HEK293 (cell line): ENCODE measurements around the gene ZNF219.

ENCODE experiments used
- CTCF ChIA-PET: fragments of 350-600 bp; formaldehyde crosslinking; extraction: SDS; loops from one replicate; lab custom pipeline; 2021; ENCODE audit warnings: antibody characterized with exemption; lab: Yijun Ruan, JAX
- POLR2A ChIA-PET: fragments of 300-600 bp; formaldehyde crosslinking; extraction: SDS; loops from one replicate; lab custom pipeline; 2020; ENCODE audit warnings: antibody characterized with exemption, inconsistent platforms; lab: Yijun Ruan, JAX
- H3K27ac ChIP-seq: fragments of 200-500 bp; sonication (Bioruptor generic); 2 replicates; pipeline ENCODE4 v1.5.1; 2014; ENCODE audit warnings: low read depth, low read length, control low read depth, inconsistent platforms; ENCODE audit errors: extremely low read depth
- H3K36me3 ChIP-seq, 2 experiments: fragments of 200-500 bp in 1 of 2; sonication (Bioruptor generic) in 1 of 2; 1 replicate in 1 of 2; 2 replicates in 1 of 2; pipeline ENCODE4 v1.5.1; 2014 to 2017; ENCODE audit warnings: inconsistent platforms in 2 of 2, low read length in 2 of 2; ENCODE audit not compliant: control insufficient read depth in 2 of 2, insufficient read depth in 1 of 2
- H3K4me1 ChIP-seq: fragments of 200-500 bp; sonication (Bioruptor generic); 2 replicates; pipeline ENCODE4 v1.5.1; 2014; ENCODE audit warnings: mild to moderate bottlenecking, low read length, inconsistent platforms; ENCODE audit not compliant: control insufficient read depth, insufficient read depth
- H3K4me3 ChIP-seq: 2 replicates; pipeline ENCODE4 v1.5.1; 2011; ENCODE audit warnings: low read depth, mild to moderate bottlenecking, control low read depth, low read length, moderate library complexity
- H3K9me3 ChIP-seq: fragments of 200-500 bp; sonication (Bioruptor generic); 2 replicates; pipeline ENCODE4 v1.5.1; 2014; ENCODE audit warnings: low read depth, low read length, inconsistent platforms; ENCODE audit not compliant: control insufficient read depth, insufficient read depth
- GLI4 ChIP-seq: fragments of 450-650 bp; formaldehyde crosslinking; IDR thresholded peaks from 2 replicates; pipeline ENCODE4 v1.5.1; 2016; ENCODE audit warnings: missing biosample characterization, missing genetic modification characterization
- MEIS1 ChIP-seq: sonication (generic); formaldehyde crosslinking; IDR thresholded peaks from 2 replicates; pipeline ENCODE4 v1.8.1; 2022; ENCODE audit warnings: missing genetic modification reagents, mild to moderate bottlenecking, borderline replicate concordance
- PRDM6 ChIP-seq: fragments of 450-650 bp; formaldehyde crosslinking; IDR thresholded peaks from 2 replicates; pipeline ENCODE4 v1.5.1; 2017; ENCODE audit warnings: missing biosample characterization, missing genetic modification characterization
- SP3 ChIP-seq: fragments of 450-650 bp; formaldehyde crosslinking; IDR thresholded peaks from 2 replicates; pipeline ENCODE4 v1.5.1; 2016; ENCODE audit warnings: missing biosample characterization, missing genetic modification characterization
- ZBTB17 ChIP-seq: fragments of 450-650 bp; formaldehyde crosslinking; IDR thresholded peaks from 2 replicates; pipeline ENCODE4 v1.5.1; 2016; ENCODE audit warnings: missing biosample characterization, missing genetic modification characterization
- ZBTB21 ChIP-seq: fragments of 450-650 bp; formaldehyde crosslinking; IDR thresholded peaks from 2 replicates; pipeline ENCODE4 v1.5.1; 2017; ENCODE audit warnings: missing biosample characterization, missing genetic modification characterization
- ZEB2 ChIP-seq: fragments of 450-650 bp; formaldehyde crosslinking; IDR thresholded peaks from 2 replicates; pipeline ENCODE4 v1.5.1; 2016; ENCODE audit warnings: missing biosample characterization, missing genetic modification characterization
- ZFP37 ChIP-seq: fragments of 450-650 bp; formaldehyde crosslinking; IDR thresholded peaks from 2 replicates; pipeline ENCODE4 v1.5.1; 2016; ENCODE audit warnings: missing biosample characterization, missing genetic modification characterization
- ZNF18 ChIP-seq: fragments of 450-650 bp; formaldehyde crosslinking; IDR thresholded peaks from 2 replicates; pipeline ENCODE4 v1.5.1; 2016; ENCODE audit warnings: missing biosample characterization, missing genetic modification characterization
- ZNF274 ChIP-seq, 2 experiments: fragments of 200-500 bp in 1 of 2; fragments of 450-650 bp in 1 of 2; sonication (Bioruptor generic) in 1 of 2; formaldehyde crosslinking in 1 of 2; IDR thresholded peaks; 2 replicates each; pipeline versions ENCODE4 v1.5.1 to v1.6.1; 2014 to 2016; ENCODE audit warnings: borderline replicate concordance in 1 of 2, inconsistent platforms in 1 of 2, low read length in 1 of 2, missing biosample characterization in 1 of 2, missing genetic modification characterization in 1 of 2
- ZNF280C ChIP-seq: fragments of 450-650 bp; formaldehyde crosslinking; IDR thresholded peaks from 2 replicates; pipeline ENCODE4 v1.5.1; 2016; ENCODE audit warnings: missing biosample characterization, missing genetic modification characterization
- ZNF37A ChIP-seq: fragments of 450-650 bp; IDR thresholded peaks from 2 replicates; pipeline ENCODE4 v1.5.1; 2018; ENCODE audit warnings: missing biosample characterization, missing genetic modification characterization
- ZNF488 ChIP-seq: fragments of 450-650 bp; formaldehyde crosslinking; IDR thresholded peaks from 2 replicates; pipeline ENCODE4 v1.5.1; 2016; ENCODE audit warnings: missing biosample characterization, missing genetic modification characterization
- ZNF571 ChIP-seq: fragments of 450-650 bp; formaldehyde crosslinking; IDR thresholded peaks from 2 replicates; pipeline ENCODE4 v1.5.0; 2017; ENCODE audit warnings: missing biosample characterization, missing genetic modification characterization
- ZNF585B ChIP-seq: fragments of 450-650 bp; formaldehyde crosslinking; IDR thresholded peaks from 2 replicates; pipeline ENCODE4 v1.5.1; 2016; ENCODE audit warnings: missing biosample characterization, missing genetic modification characterization
- ZNF624 ChIP-seq: fragments of 450-650 bp; formaldehyde crosslinking; IDR thresholded peaks from 2 replicates; pipeline ENCODE4 v1.5.1; 2017; ENCODE audit warnings: missing biosample characterization, missing genetic modification characterization
- ZNF654 ChIP-seq: fragments of 450-650 bp; formaldehyde crosslinking; IDR thresholded peaks from 2 replicates; pipeline ENCODE4 v1.5.1; 2016; ENCODE audit warnings: low read depth, missing biosample characterization, missing genetic modification characterization
- ZNF777 ChIP-seq: fragments of 450-650 bp; formaldehyde crosslinking; IDR thresholded peaks from 2 replicates; pipeline ENCODE4 v1.5.1; 2017; ENCODE audit warnings: missing biosample characterization, missing genetic modification characterization, borderline replicate concordance
- ZNF785 ChIP-seq: fragments of 450-650 bp; formaldehyde crosslinking; IDR thresholded peaks from 2 replicates; pipeline ENCODE4 v1.5.1; 2016; ENCODE audit warnings: missing biosample characterization, missing genetic modification characterization
- ZSCAN30 ChIP-seq: fragments of 450-650 bp; IDR thresholded peaks from 2 replicates; pipeline ENCODE4 v1.5.1; 2018; ENCODE audit warnings: missing biosample characterization, mild to moderate bottlenecking, missing genetic modification characterization, moderate library complexity
- ZXDB ChIP-seq: fragments of 450-650 bp; formaldehyde crosslinking; IDR thresholded peaks from 2 replicates; pipeline ENCODE4 v1.5.1; 2016; ENCODE audit warnings: missing biosample characterization, missing genetic modification characterization
- TF ChIP-seq, protein P1 (sequence below): fragments of 450-650 bp; formaldehyde crosslinking; IDR thresholded peaks from 2 replicates; pipeline ENCODE4; 2016; ENCODE audit warnings: missing biosample characterization, missing genetic modification characterization
- TF ChIP-seq, protein P2 (sequence below): fragments of 450-650 bp; formaldehyde crosslinking; IDR thresholded peaks from 2 replicates; pipeline ENCODE4 v1.5.1; 2016; ENCODE audit warnings: missing biosample characterization, missing genetic modification characterization

ZNF219 gene

DNA sequence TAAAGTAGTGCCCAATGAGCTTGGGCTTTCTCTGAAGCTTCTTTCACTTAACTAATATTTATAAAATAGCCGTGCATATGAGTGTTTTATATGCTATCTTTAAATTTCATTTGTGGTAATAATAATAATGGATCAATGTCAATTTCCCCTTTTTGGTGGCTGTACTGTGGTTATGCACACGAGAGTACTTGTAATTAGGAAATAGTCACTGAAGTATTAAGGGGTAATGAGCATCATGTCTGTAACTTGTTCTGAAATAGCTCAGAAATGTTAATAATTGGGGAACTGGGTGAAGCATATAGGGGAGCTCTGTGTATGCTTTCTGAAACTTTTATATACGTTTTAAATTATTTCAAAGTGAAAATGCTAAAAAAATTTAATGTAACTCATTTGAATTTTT, 47.9 kb downstream of the ZNF219 start:
- no peak overlapping the region for H3K4me3 ChIP-seq
- ChIA-PET POLR2A (no interaction called here), CTCF (interaction anchor here (0.5 to 2.0 kb wide), 7 partner anchors 10 to 243 kb away, joined by 3 to 6 read pairs (median 4); no protein-coding TSS in a partner anchor)
- H3K36me3 ChIP-seq = no peaks in the 10 kb centered on the region
- H3K4me1 ChIP-seq = no peaks in the 10 kb centered on the region
- H3K27ac ChIP-seq = no peak overlapping the region
- no peaks in the 10 kb centered on the region for H3K9me3 ChIP-seq
- TF ChIP-seq MEIS1 (CRISPR knock-in tag) (no peak), PRDM6 (tag by site-specific recombination) (no peak), ZNF571 (tag by site-specific recombination) (no peak), ZEB2 (tag by site-specific recombination) (no peak), ZNF777 (tag by site-specific recombination) (no peak)
- TF ChIP-seq, protein P1, sequence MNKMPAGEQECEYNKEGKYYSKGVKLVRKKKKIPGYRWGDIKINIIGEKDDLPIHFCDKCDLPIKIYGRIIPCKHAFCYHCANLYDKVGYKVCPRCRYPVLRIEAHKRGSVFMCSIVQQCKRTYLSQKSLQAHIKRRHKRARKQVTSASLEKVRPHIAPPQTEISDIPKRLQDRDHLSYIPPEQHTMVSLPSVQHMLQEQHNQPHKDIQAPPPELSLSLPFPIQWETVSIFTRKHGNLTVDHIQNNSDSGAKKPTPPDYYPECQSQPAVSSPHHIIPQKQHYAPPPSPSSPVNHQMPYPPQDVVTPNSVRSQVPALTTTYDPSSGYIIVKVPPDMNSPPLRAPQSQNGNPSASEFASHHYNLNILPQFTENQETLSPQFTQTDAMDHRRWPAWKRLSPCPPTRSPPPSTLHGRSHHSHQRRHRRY (tag by site-specific recombination) = no peak

GRCh38 chr14:21049271-21049673, 49.2 kb downstream of the ZNF219 start:
- H3K9me3 ChIP-seq = no peaks in the 10 kb centered on the region
- no peaks in the 10 kb centered on the region for H3K4me1 ChIP-seq
- H3K4me3 ChIP-seq = no peak overlapping the region
- POLR2A ChIA-PET = interaction anchor here (2.1 kb wide), 1 partner anchor 43 kb away, joined by 4 read pairs; no protein-coding TSS in a partner anchor
- no peak overlapping the region for H3K27ac ChIP-seq
- H3K36me3 ChIP-seq = no peaks in the 10 kb centered on the region
- no peak for TF ChIP-seq ZNF624
- peak; percentile 78 for TF ChIP-seq ZBTB17
- no peak for TF ChIP-seq ZNF37A (tag by site-specific recombination)
- no peak for TF ChIP-seq SP3 (tag by site-specific recombination)
- no peak for TF ChIP-seq ZNF654 (tag by site-specific recombination)
- TF ChIP-seq ZNF280C (tag by site-specific recombination) = no peak
- TF ChIP-seq ZFP37 = no peak
- TF ChIP-seq ZNF488 (tag by site-specific recombination) = no peak
- TF ChIP-seq, all 188 proteins: peak for 1
- CTCF ChIA-PET = interaction anchor here (1.0 to 2.0 kb wide), 2 partner anchors 9 to 56 kb away, joined by 3 to 4 read pairs; no protein-coding TSS in a partner anchor

DNA sequence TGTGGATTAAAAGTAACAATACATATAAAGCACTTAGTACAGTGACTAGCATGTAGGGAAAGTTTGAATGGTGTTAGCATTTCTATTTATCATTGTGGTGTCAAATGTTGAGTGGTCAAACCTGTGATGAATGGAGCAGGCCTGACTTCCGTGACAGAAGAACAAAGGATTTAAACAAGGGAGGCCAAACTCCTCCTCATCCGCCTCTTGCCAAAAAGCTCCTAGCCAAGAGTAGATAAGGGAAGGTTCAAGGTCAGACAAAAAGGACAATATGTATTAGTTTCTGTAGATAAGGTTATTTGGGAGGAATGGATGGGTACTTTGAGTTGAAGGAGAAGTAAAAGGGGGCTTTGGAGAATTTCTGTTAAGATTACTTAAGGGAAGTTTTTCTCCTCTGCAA, 49.8 kb downstream of the ZNF219 start:
- ChIA-PET CTCF (interaction anchor here (1.0 to 2.0 kb wide), 4 partner anchors 8 to 56 kb away, joined by 3 to 8 read pairs (median 5); partner anchors contain the start of gene ARHGEF40), POLR2A (interaction anchor here (2.1 kb wide), 1 partner anchor 44 kb away, joined by 4 read pairs; no protein-coding TSS in a partner anchor)
- Histone ChIP-seq H3K4me3 (no peak overlapping the region), H3K27ac (no peak overlapping the region), H3K9me3 (no peaks in the 10 kb centered on the region), H3K4me1 (no peaks in the 10 kb centered on the region), H3K36me3 (no peaks in the 10 kb centered on the region)
- TF ChIP-seq ZXDB (tag by site-specific recombination) = no peak
- TF ChIP-seq ZSCAN30 = no peak
- no peak for TF ChIP-seq ZBTB21 (tag by site-specific recombination)
- TF ChIP-seq ZNF785 (tag by site-specific recombination) = no peak
- no peak for TF ChIP-seq GLI4 (tag by site-specific recombination)
- no peak for TF ChIP-seq ZNF274 (IDR thresholded peaks at IDR 0.05; ENCODE audit: low read length)
- TF ChIP-seq ZNF274 (tag by site-specific recombination; IDR thresholded peaks at IDR 0.05; ENCODE audit: borderline replicate concordance) = no peak
- TF ChIP-seq, protein P2, sequence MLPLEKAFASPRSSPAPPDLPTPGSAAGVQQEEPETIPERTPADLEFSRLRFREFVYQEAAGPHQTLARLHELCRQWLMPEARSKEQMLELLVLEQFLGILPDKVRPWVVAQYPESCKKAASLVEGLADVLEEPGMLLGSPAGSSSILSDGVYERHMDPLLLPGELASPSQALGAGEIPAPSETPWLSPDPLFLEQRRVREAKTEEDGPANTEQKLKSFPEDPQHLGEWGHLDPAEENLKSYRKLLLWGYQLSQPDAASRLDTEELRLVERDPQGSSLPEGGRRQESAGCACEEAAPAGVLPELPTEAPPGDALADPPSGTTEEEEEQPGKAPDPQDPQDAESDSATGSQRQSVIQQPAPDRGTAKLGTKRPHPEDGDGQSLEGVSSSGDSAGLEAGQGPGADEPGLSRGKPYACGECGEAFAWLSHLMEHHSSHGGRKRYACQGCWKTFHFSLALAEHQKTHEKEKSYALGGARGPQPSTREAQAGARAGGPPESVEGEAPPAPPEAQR (tag by site-specific recombination) = no peak
- TF ChIP-seq ZNF18 = no peak
- TF ChIP-seq ZNF585B (tag by site-specific recombination) = no peak
